ENCODE measurements around the gene ATP10B.

Gene ATP10B

DNA sequence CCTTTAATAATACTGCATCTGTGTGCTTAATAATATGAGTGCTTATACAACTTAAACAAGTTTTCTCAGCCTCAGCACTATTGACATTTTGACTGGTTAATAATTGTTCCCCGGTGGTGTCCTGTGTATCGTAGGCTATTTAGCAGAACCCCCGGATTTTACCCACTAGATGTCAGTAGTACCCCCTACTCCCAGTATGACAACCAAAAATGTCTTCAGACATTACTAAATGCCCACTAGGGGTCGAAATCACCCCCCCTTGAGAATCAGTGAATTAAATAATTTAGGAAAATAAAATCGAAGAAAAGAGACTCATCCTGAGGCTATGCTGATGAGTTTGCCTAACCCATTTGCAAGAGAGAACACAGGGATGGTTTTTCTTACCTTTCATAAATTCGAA is 166.3 kb downstream of the ATP10B start:
- DNase-seq (ENCODE audit: low read depth), result no peak

GRCh38 chr5:160685219-160685618 is 166.8 kb downstream of the ATP10B start:
- no peak for DNase-seq (ENCODE audit: low read depth)

DNA sequence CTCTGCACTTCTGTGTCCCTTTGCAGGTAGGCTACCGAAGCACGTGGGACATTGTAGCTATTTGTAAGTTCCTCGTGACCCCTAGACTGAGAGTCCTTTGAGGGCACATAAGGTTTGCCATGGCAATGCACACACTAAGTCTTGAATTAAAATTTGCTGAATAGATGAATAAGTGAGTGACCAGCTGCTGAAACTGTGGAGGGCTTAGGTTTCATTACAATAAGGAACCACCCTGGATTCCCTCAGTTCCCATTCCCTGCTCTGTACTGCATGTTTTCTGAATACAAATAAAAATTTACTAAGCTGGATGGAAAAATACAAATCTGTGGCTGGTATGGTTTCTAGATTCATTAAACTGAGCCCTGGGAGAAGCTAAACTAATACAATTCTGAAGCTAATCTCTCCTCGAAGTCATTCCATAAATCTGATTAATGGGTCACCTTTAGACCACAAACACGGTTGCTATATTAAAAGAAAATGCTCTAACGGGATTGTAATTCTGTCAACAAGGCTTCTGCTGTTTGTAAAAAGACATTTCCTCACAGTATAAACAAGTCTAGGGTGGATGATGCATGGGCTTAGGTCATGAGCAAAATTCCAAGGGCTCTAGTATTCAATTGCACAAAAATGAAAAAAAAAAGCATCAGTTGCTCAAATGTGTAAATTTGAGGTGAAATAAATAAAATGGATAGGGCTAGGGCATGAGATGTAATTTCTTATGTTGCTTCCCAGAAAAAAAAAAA is 172.3 kb downstream of the ATP10B start:
- no peak for DNase-seq (ENCODE audit: low read depth)

DNA sequence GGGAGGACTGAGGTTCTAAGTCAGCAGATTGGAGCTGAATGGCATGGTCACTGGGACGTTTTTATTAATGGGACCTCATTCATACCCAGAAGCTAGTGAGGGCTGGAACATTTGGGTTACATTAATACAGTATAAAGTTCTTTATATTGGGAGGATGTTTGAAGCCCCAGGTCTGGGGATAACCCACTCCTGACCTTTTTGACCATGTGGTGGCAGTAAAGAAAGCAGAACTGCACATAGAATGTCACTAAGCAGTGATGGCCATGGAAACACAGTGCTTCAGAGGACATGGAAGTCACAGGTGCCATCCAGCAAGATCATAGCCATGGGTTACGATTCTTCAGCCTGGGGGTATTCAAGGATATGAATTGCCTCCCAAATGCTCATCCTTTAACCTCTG is 176.0 kb downstream of the ATP10B start:
- no peak for DNase-seq (ENCODE audit: low read depth)

DNA sequence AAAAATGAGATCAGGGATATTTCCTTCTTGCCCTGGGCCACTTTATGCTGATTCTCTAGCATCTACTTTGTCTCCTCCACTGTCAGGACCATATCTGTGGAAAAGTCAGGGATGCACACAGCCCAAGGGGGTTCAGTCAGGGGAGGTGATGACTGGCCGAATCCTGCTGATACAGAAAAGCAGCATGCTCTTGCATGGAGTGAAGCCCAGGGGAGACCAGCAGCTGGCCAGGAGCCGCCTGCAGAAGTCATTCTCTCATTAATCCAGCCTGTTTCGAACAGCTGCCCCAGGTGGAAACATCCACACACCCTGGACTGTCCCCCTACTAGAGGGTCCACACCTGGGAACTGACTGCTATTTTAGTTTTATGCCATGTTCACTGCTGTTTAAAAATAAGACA is 177.1 kb downstream of the ATP10B start:
- no peak for DNase-seq (ENCODE audit: low read depth)

GRCh38 chr5:160672521-160672920 is 179.5 kb downstream of the ATP10B start:
- DNase-seq (ENCODE audit: low read depth), result no peak

DNA sequence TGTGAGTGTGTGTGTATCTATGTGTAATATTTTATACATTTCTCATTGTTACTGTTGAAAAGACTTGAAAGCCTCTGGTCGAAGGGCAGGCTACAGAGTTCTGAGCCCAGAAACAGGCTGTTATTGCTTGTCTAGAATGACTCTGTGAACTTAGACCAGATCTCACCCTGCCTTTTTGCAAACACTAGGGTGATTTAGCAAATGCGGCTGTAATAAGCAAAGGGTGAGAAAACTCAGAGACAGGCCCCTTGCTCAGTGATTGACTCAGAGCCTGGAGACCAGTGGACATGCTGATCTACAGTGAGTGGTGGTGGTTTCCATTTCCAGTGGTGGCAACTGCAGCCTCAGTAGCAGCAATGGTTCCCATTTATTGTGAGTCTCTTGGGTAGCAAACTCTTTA is 183.7 kb downstream of the ATP10B start:
- no peak for DNase-seq (ENCODE audit: low read depth)

GRCh38 chr5:160667160-160667559 is 184.9 kb downstream of the ATP10B start:
- DNase-seq (ENCODE audit: low read depth), result no peak

DNA sequence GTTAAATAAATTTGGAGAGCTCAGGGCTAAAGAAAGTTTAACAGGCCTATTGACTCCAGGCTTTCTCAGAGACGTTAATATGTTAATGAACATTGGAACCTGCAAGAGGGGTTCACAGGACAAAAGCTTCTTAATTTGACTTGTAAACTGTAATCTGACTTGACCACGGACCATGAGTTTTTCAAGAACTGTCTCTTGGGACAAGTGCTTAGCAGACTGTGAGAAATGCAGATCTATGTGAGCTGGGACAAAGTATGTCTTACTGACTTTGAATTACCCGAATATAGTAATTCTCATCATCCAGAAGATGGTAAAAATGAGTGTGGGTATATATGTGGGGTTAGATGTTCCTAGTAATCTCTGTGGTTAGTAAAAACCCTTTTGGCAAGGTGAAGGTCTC is 186.6 kb downstream of the ATP10B start:
- DNase-seq (ENCODE audit: low read depth), result no peak

- no peak for DNase-seq (ENCODE audit: low read depth)
Measured at GRCh38 chr5:160660132-160660531, 191.9 kb downstream of the ATP10B start.

DNA sequence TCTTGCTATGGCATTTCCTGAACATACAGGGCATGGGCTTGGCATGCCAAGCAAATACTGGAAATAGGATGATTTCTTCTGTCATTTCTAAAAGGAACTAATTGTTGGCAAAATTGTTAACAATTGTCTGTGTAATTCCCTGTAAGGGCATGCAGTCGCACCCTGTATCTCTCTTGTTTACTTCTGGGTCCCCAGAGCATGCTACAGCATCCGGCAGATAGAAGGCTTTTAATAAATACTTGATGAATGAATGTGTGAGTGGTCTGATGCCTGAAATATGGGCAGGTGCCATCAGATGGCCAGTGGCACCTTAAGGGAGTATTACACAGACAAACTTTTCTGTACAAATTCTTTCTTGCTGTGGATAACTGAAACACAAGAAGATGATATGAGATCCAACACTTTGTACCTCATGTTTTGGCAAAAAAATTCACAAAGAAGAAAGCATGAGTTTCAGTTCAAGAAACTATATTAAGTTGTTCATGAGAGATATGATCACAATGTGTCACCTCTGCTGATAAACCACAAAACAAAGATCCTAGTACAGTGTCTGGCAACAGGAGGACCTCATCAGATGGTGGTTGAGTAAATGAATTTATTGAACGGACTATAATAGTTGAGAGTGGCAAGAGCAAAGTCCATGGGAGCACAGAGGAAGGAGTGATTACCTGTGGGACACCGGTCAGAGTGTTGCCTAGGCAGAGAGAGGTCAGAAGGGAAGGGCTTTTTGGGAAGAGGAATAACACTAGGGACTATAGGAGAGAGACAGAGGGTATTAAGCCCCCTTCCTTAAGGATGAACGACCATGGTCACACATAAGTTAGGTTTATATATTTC is 194.2 kb downstream of the ATP10B start:
- no peak for DNase-seq (ENCODE audit: low read depth)

- DNase-seq (ENCODE audit: low read depth), result no peak
Measured at GRCh38 chr5:160657068-160657507, 194.9 kb downstream of the ATP10B start.

- no peak for DNase-seq (ENCODE audit: low read depth)
Measured at GRCh38 chr5:160655717-160656116, 196.3 kb downstream of the ATP10B start.

GRCh38 chr5:160651692-160652645 is 200.0 kb downstream of the ATP10B start:
- DNase-seq (ENCODE audit: low read depth), result no peak

GRCh38 chr5:160649304-160649703 is 202.7 kb downstream of the ATP10B start:
- DNase-seq (ENCODE audit: low read depth), result no peak

- DNase-seq (ENCODE audit: low read depth), result no peak
Measured at GRCh38 chr5:160646033-160646432, 206.0 kb downstream of the ATP10B start.

- no peak for DNase-seq (ENCODE audit: low read depth)
Measured at GRCh38 chr5:160643616-160644240, 208.3 kb downstream of the ATP10B start.

- no peak for DNase-seq (ENCODE audit: low read depth)
Measured at GRCh38 chr5:160641405-160641804, 210.6 kb downstream of the ATP10B start.

DNA sequence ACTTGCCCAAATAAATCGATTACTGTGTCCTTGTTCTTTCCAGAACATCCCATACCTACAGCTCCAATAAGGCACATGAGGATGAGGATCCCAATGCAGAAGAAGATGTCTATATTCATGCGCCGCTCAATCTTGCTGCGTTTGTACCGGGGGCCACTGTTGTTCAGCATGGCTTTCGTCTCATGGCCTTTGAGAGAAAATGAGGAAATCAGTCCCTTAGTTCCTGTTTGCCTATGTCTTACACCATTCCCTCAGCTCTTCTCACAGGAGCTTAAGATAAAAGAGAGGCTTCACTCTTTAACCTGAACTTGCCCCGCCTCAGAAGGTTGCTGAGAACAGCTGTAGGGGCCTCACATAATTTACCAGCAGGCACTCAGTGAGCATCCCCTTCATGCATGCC is 211.6 kb downstream of the ATP10B start:
- DNase-seq (ENCODE audit: low read depth), result no peak

GRCh38 chr5:160638161-160638742 is 213.8 kb downstream of the ATP10B start:
- DNase-seq (ENCODE audit: low read depth), result no peak

GRCh38 chr5:160637357-160638090 is 214.5 kb downstream of the ATP10B start:
- no peak for DNase-seq (ENCODE audit: low read depth)
